HUES6 (cell line): Measurements from ENCODE around the gene SECTM1.
A peak's percentile ranks its signal among the peaks of the same experiment; 100 is the strongest.

Experiments used
- H3K27ac ChIP-seq: 2 replicates; pipeline ENCODE4 v1.7.0; 2013; ENCODE audit warnings: low read depth, mild to moderate bottlenecking, low read length, inconsistent platforms
- H3K27me3 ChIP-seq: 2 replicates; pipeline ENCODE4 v1.6.1; 2013; ENCODE audit warnings: low read length; ENCODE audit not compliant: control insufficient read depth, insufficient read depth
- H3K36me3 ChIP-seq: 2 replicates; pipeline ENCODE4 v1.6.1; 2013; ENCODE audit warnings: low read length; ENCODE audit not compliant: control insufficient read depth, insufficient read depth
- H3K4me1 ChIP-seq: 2 replicates; pipeline ENCODE4 v1.6.1; 2013; ENCODE audit warnings: low read length; ENCODE audit not compliant: control insufficient read depth, insufficient read depth
- H3K4me3 ChIP-seq: 2 replicates; pipeline ENCODE4 v1.5.1; 2013; ENCODE audit warnings: low read depth, low read length
- H3K9ac ChIP-seq: one replicate; pipeline ENCODE4 v1.6.1; 2013; ENCODE audit warnings: mild to moderate bottlenecking, low read length
- H3K9me3 ChIP-seq: 2 replicates; pipeline ENCODE4 v1.6.1; 2013; ENCODE audit warnings: low read depth, low read length; ENCODE audit not compliant: control insufficient read depth, insufficient read depth

SECTM1 gene

DNA sequence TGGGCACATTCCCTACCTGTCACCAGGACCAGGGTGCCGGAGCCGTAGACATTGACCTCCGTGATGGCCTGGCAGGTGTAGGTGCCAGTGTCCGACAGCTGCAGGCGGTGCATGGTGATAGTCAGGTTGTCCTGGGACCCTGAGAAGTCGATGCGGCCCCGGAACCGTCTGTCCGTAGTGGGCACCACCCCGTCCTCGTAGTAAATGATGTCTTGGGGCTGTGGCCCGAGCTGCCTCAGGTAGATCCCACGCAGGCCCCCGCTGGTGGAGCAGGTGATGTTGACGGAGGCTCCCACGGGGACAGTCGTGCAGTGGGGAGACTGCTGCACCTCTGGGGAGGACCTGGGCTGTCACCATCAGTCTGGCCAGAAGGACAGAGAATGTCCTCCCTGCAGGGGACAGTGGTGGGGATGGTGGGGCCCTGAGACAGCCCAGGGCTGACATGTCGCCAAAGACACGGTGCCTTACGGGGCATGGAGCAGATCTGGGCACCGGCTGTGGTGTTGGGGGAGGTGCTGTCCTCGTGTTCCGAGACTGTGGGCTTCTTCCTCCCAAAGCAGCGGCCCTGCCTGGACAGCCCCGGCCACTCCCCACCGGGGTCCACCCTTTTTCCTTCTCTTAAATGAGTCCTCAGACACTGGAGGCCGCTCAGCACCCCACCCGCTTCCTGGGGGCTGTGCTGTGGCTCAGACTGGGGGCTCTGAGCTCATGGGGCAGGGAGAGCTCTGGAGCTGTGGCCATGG, 16.7 kb downstream of the SECTM1 start:
- H3K9me3 ChIP-seq, result peaks cover 13% of the 10 kb centered on the region; the same call in 1 of the 2 replicates
- no peak overlapping the region for H3K4me3 ChIP-seq
- peaks cover 2% of the 10 kb centered on the region; the same call in 1 of the 2 replicates for H3K27me3 ChIP-seq
- no peak overlapping the region for H3K9ac ChIP-seq
- peaks cover 10% of the 10 kb centered on the region for H3K4me1 ChIP-seq
- H3K27ac ChIP-seq, result no peak overlapping the region
- no peaks in the 10 kb centered on the region for H3K36me3 ChIP-seq

DNA sequence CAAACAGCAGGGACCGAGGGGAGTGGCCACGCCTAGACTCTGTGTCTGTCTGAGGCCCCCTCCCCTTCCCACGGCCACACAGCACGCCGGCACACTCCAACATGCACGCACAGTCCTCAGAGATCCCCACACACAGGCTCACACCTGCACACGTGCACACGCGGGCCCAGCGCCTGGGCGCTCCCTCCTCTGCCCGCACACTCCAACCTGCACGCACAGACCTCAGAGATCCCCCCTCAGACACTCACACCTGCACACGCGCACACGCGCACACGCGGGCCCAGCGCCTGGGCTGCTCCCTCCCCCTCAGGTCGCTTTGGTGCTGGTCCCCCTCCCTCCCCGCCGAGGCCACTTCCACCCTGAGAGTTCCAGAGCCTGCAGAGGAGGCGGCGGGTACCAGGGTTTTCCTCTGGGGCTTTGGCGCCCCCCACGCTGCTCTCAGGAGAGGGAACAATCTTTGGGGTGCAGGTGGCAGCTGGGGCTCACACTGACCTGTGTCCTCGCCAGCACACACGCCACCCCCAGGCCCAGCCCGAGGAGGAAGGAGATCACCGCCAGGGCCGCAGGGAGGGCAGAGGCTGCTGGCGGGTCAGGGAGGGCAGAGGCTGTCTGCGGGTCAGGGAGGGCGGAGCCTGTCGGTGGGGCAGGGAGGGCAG, 17.7 kb downstream of the SECTM1 start:
- Histone ChIP-seq H3K4me1 (peaks cover 10% of the 10 kb centered on the region), H3K36me3 (no peaks in the 10 kb centered on the region), H3K27ac (no peak overlapping the region), H3K4me3 (peak overlapping the region; percentile 31; the same call in 1 of the 2 replicates), H3K27me3 (no peaks in the 10 kb centered on the region; the same call in 1 of the 2 replicates), H3K9me3 (peaks cover 13% of the 10 kb centered on the region; the same call in 1 of the 2 replicates), H3K9ac (no peak overlapping the region)

DNA sequence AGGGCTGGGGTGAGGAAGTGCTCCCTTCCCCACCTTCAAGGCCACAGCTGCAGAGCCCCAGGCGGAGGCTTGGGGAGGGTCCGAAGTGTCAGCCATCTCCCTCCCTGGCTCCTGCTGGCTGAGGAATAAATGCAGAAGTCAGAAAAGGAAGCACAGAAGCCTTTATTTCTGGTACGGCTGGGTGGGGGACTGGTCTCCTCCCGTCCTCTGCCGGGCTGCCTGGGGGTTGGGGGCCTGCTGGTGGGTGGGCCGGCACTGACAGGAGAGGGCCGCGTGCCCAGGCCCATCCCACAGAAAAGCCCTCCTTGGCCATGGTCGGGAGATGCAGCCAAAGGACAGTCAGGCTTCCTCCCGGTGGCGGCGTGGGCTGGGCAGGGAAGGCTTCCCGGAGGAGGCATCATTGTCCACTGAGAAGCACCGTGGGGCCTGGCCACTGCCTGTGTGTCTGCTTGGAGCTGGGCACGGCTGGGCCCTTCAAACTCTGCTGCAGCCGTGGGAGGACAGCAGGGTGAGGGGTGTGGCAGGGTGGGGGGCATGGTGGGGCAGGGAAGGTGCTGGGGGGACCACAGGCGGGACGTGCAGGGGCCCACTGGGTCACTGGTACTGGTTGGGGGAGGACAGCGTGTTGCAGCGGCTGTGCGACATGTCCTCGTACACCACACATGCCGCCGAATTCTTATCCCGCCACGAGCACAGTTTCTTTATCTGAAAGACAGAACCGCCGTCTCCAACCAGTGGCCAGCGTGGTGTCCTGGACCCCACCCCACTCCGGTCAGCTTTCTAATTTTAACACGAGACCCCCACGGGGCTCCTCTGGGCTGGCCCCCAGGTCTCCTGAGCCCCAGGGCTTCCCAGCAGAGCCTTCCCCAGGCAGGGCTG, 18.6 kb downstream of the SECTM1 start:
- no peak overlapping the region for H3K9ac ChIP-seq
- H3K4me1 ChIP-seq, result peaks cover 10% of the 10 kb centered on the region
- H3K4me3 ChIP-seq, result no peak overlapping the region
- no peaks in the 10 kb centered on the region; the same call in 1 of the 2 replicates for H3K27me3 ChIP-seq
- H3K9me3 ChIP-seq, result peaks cover 13% of the 10 kb centered on the region; the same call in 1 of the 2 replicates
- no peaks in the 10 kb centered on the region for H3K36me3 ChIP-seq
- H3K27ac ChIP-seq, result no peak overlapping the region

DNA sequence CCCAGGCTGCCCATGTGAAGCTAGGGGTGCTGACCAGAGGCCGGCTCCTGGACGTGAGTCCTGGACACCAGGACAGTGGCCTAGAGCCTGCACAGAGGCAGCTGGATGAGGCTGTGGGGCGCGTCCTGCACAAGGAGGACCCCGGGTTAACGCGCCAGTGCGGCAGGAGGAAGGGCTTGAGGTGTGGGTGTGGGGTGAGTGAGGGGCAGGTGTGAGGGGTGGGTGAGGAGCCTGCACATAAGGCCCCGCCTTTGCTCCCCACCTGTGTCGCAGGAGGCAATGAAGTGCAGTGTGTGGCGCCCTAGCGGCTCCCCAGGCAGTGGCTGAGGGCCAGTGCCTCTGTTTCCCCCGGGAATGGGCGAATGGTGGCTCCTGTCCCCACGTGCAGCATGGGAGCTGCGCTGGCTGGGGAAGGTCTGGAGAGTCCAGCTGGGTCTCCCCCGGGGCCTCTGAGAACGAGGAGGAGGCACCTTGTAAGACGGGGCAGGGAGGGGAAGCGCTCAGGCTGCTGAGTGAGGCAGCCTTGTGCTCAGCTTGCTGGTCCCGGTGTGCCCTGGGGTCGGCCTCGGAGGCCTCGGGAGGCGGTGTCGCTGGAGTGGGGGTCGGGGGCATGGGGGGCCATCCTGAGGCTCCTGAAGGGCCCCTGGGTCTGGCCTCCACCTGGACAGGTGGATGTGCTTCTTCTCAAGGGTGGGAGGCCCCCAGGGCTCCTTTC, 19.4 kb downstream of the SECTM1 start:
- no peak overlapping the region for H3K27ac ChIP-seq
- no peak overlapping the region for H3K9ac ChIP-seq
- no peak overlapping the region for H3K4me3 ChIP-seq
- peaks cover 8% of the 10 kb centered on the region; the same call in 1 of the 2 replicates for H3K9me3 ChIP-seq
- H3K36me3 ChIP-seq, result no peaks in the 10 kb centered on the region
- peaks cover 10% of the 10 kb centered on the region for H3K4me1 ChIP-seq
- H3K27me3 ChIP-seq, result no peaks in the 10 kb centered on the region; the same call in 1 of the 2 replicates

DNA sequence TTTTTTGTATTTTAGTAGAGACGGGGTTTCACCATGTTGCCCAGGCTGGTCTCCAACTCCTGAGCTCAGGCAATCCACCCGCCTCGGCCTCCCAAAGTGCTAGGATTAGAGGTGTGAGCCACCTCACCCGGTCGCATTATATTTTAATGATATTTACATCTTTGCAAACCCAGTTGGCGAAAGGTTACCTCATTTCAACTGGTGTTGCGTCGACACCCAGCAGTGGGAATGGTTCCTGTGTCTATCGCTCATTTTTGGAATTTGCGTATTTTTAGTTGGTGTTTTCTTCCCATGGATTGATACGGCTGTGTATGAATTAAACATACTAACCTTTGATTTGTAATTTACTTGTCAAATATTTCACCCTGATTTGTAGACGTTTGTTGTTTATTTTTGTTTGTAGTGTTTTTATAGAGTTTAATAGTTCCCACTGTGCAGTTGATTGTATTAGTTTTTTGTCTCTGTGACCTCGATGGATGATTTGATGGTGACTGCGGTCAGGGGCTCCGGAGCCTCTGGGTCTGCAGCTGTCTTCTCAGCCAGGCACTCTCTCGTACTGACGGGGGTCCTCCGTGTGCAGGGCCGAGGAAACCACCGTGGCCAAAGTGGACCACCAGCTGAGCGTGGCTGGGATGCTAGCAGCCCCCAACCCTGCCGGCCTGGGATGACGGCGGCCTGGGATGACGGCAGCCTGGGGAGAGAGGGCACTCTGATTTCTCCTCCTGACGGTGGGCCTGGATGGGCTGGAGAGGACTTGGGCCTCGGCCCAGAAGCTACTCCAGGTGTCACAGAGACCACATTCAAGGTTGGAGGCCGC, 20.2 kb downstream of the SECTM1 start:
- Histone ChIP-seq H3K4me1 (peaks cover 10% of the 10 kb centered on the region), H3K27ac (no peak overlapping the region), H3K9ac (no peak overlapping the region), H3K9me3 (peaks cover under 1% of the 10 kb centered on the region; the same call in 1 of the 2 replicates), H3K36me3 (no peaks in the 10 kb centered on the region), H3K27me3 (no peaks in the 10 kb centered on the region; the same call in 1 of the 2 replicates), H3K4me3 (no peak overlapping the region)

DNA sequence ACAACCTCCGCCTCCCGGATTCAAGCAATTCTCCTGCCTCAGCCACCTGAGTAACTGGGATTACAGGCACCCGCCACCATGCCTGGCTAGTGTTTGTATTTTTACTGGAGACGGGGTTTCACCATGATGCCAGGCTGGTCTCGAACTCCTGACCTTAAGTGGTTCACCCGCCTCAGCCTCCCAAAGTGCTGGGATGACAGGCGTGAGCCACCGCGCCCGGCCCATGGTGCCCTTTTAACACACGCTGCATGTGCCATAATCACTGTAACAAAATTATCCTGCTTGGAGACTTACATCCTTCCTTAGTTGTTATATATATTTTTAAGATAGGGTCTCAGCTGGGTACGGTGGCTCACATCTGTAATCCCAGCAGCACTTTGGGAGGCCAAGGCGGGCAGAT, 21.6 kb downstream of the SECTM1 start:
- Histone ChIP-seq H3K4me1 (peaks cover under 1% of the 10 kb centered on the region), H3K36me3 (no peaks in the 10 kb centered on the region), H3K9me3 (no peaks in the 10 kb centered on the region), H3K27me3 (no peaks in the 10 kb centered on the region; the same call in 1 of the 2 replicates), H3K9ac (no peak overlapping the region), H3K4me3 (no peak overlapping the region), H3K27ac (no peak overlapping the region)

DNA sequence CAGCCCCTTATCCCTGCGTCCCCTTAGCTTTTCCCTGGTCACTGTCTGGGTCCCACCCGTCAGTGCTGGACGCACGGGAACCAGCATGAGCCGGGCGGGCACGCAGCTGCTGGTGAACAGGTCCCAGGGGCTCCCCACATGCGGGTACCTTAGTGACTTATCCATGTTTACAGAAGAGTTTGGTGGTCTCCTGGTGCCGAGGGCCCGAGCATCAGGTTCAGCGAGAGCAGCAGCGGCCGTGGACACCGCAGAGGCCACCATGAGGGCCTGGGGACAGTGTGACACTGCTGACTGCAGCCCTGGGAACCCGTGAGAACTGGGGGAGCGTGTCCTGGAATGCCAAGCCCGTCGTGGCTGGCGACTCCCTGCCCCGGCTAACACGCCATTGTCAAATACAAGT, 22.7 kb downstream of the SECTM1 start:
- Histone ChIP-seq H3K4me1 (no peaks in the 10 kb centered on the region; the same call in none of the 2 replicates), H3K27ac (no peak overlapping the region), H3K9ac (no peak overlapping the region), H3K36me3 (no peaks in the 10 kb centered on the region), H3K4me3 (no peak overlapping the region), H3K27me3 (no peaks in the 10 kb centered on the region; the same call in 1 of the 2 replicates), H3K9me3 (no peaks in the 10 kb centered on the region)

DNA sequence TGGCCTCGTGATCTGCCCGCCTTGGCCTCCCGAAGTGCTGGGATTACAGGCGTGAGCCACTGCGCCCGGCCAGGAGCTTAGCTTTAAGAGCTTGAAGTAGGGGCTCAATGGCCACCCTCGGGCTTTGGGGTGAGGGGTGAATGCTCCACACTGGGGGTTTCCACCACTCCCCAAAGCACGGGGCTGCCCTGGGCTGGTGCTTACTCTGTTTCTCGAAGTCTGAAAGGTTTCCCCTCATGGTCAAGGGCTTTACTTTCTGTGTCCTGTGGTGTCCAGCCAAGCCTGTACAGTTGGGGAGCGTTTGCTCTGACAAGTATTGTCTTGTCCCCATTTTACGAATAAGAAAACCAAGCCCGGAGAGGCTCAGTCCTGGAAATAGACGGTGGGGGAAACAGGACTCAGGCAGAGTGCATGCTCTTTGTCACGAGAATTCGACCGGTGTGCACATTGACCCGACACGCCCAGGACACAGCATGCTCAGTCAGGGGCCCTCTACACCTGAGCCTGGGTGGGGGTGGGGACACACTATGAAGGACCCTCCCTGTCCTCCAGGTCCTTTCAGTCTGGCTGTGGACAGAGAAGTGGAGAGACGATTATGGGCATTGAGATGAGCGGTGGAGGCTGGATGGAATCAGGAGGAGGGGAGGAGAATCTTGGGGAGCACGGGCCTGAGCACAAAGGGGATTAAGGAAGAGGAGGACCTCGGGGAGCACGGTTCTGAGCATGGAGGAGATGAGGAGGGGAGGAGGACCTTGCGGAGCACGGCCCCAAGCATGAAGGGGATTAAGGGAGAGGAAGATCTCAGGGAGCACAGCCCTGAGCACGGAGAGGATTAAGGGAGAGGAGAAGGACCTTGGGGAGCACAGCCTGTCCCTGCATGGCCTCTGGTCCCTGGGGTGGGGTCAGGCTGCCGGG, 23.7 kb downstream of the SECTM1 start:
- Histone ChIP-seq H3K36me3 (no peaks in the 10 kb centered on the region), H3K27ac (no peak overlapping the region), H3K27me3 (no peaks in the 10 kb centered on the region; the same call in 1 of the 2 replicates), H3K4me3 (no peak overlapping the region), H3K4me1 (no peaks in the 10 kb centered on the region), H3K9me3 (no peaks in the 10 kb centered on the region), H3K9ac (no peak overlapping the region)

DNA sequence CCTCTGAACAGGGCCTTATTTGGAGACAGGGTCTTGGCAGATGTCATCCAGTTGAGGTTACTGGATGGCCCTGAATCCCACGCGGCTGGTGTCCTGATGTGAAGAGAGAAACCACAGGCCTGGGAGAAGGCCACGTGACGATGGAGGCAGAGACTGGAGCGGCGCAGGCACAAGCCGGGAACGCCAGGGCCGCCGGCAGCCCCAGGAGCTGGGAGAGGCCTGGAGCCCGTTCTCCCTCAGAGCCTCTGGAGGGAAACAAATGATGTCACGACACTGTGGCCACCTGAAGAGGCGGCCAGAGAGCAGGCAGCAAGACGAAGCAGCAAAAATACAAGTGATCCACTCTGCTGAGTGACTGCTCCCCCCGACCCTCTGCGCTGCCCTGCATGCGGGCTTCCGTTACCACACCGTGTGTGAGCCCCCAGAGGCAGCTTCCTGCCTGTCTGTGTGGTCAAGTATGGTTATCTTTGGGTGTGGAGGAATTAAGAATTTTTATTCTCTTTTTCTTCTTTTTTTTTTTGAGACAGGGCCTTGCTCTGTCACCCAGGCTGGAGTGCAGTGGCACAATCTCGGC, 27.8 kb downstream of the SECTM1 start:
- no peak overlapping the region for H3K27ac ChIP-seq
- no peaks in the 10 kb centered on the region for H3K9me3 ChIP-seq
- no peaks in the 10 kb centered on the region for H3K36me3 ChIP-seq
- H3K4me1 ChIP-seq, result peaks cover 2% of the 10 kb centered on the region; the same call in 1 of the 2 replicates
- no peak overlapping the region for H3K9ac ChIP-seq
- no peak overlapping the region for H3K4me3 ChIP-seq
- H3K27me3 ChIP-seq, result no peaks in the 10 kb centered on the region; the same call in 1 of the 2 replicates
